ENCODE measurements around the gene OR4C45. TPM values are rescaled to one million over a fixed set of nuclear protein-coding genes. Genes with fewer than 3 reads are reported as not detected.

The OR4C45 gene
- total RNA-seq, 1 experiment from 2014 or later: not detected

- no peaks in the 10 kb centered on the region for H3F3A ChIP-seq (ENCODE audit: low read length, unreplicated experiment)
- ChIA-PET POLR2A (ENCODE audit: unreplicated experiment) (no interaction called here), CTCF (no interaction called here)
- no peak overlapping the region for H3K27ac ChIP-seq (ENCODE audit: low read length)
- H3K79me2 ChIP-seq (ENCODE audit: low read length): no peaks in the 10 kb centered on the region
- no peaks in the 10 kb centered on the region for H3K27me3 ChIP-seq (ENCODE audit: low read length)
- H3K9me2 ChIP-seq (replicated peaks; ENCODE audit: low read length): no peaks in the 10 kb centered on the region
- H3K4me2 ChIP-seq (ENCODE audit: low read length): no peak overlapping the region
- no peak overlapping the region for H3K9ac ChIP-seq (ENCODE audit: low read length)
- DNase-seq: no peak
- no peak overlapping the region for H3K4me3 ChIP-seq (ENCODE audit: low read length)
- intact Hi-C loops (cut with micrococcal nuclease): no loop called here
- H3K4me1 ChIP-seq (ENCODE audit: insufficient read depth, low read length): no peaks in the 10 kb centered on the region
- no peak overlapping the region for H2AFZ ChIP-seq (ENCODE audit: low read length)
- no peaks in the 10 kb centered on the region for H3K36me3 ChIP-seq (ENCODE audit: low read depth, low read length)
- TF ChIP-seq CTCF (conservative IDR thresholded peaks at IDR 0.05; ENCODE audit: low read depth, low read length) (no peak), EZH2phosphoT487 (IDR thresholded peaks at IDR 0.05; ENCODE audit: borderline replicate concordance, low read length) (no peak), EZH2 (IDR thresholded peaks at IDR 0.05; ENCODE audit: low read length, unreplicated experiment) (no peak)
- BruUV-seq (replicated peaks): no TSS peak
- H4K20me1 ChIP-seq (ENCODE audit: low read length): no peaks in the 10 kb centered on the region
- ATAC-seq: no peak
- no peaks in the 10 kb centered on the region for H3K9me3 ChIP-seq (ENCODE audit: low read length)
Observed at GRCh38 chr11:50071584-50072225, 39.0 kb downstream of the OR4C45 start.

DNA sequence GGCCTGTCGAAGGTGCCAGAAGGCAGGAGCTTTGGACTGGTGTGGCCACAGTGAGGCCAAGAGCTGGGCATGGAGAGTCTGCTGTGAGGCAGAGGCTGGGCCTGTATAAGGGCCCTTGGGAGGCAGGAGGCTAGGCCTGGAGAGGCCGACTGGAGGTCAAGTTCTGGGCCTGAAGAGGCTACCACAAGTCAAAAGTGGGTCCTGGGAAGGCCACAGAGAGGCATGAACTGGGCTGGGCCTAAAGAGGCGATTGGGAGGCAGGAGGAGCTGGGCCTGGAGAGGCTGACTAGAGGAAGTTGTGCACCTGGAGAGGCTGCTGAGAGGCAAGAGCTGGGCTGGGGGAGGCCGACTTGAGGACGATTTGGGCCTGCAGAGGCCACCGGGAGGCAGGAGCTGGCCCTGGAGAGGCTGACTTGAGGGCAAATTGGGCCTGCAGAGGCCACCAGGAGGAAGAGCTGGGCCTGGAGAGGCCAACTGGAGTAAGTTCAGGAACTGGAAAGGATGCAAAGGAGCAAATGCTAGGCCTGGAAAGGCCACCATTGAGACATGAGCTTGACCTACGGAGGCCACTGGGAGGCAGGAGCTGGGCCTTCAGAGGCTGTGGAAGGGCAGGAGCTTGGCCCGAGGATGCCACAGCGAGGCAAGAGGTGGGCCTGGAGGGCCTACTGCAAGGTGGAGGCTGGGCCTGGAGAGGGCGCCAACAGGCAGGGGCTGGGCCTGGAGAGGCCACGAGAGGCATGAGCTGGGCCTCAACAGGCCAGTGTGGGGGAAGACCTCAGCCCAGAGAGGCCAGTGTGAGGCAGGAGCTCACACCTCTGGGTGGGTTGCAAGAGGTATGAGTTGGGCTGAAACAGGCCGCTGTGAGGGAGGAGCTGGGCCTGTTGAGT, 39.8 kb downstream of the OR4C45 start:
- TF ChIP-seq EZH2 (IDR thresholded peaks at IDR 0.05; ENCODE audit: low read length, unreplicated experiment) (no peak), CTCF (conservative IDR thresholded peaks at IDR 0.05; ENCODE audit: low read depth, low read length) (no peak), EZH2phosphoT487 (IDR thresholded peaks at IDR 0.05; ENCODE audit: borderline replicate concordance, low read length) (no peak)
- intact Hi-C loops (cut with micrococcal nuclease): no loop called here
- Histone ChIP-seq H3K27ac (ENCODE audit: low read length) (no peak overlapping the region), H3K4me2 (ENCODE audit: low read length) (no peak overlapping the region), H3K9me2 (replicated peaks; ENCODE audit: low read length) (no peaks in the 10 kb centered on the region), H3K9me3 (ENCODE audit: low read length) (no peaks in the 10 kb centered on the region), H3K4me1 (ENCODE audit: insufficient read depth, low read length) (no peaks in the 10 kb centered on the region), H2AFZ (ENCODE audit: low read length) (no peak overlapping the region), H3K9ac (ENCODE audit: low read length) (no peak overlapping the region), H4K20me1 (ENCODE audit: low read length) (no peaks in the 10 kb centered on the region), H3F3A (ENCODE audit: low read length, unreplicated experiment) (no peaks in the 10 kb centered on the region), H3K79me2 (ENCODE audit: low read length) (no peaks in the 10 kb centered on the region), H3K27me3 (ENCODE audit: low read length) (no peaks in the 10 kb centered on the region), H3K36me3 (ENCODE audit: low read depth, low read length) (no peaks in the 10 kb centered on the region), H3K4me3 (ENCODE audit: low read length) (no peak overlapping the region)
- DNase-seq (no peak), ATAC-seq (no peak)
- ChIA-PET POLR2A (ENCODE audit: unreplicated experiment) (no interaction called here), CTCF (no interaction called here)
- BruUV-seq (replicated peaks): no TSS peak

Data from PC-3 (cell line).